NB4 (cell line): ENCODE results near the gene TMEM17.

Experiments used
- CTCF ChIP-seq: IDR thresholded peaks from one replicate; pipeline ENCODE4 v1.5.1; 2012; ENCODE audit warnings: low read depth, low read length
- MAX ChIP-seq: IDR thresholded peaks from 2 replicates; pipeline ENCODE4 v1.6.1; 2011; ENCODE audit warnings: low read depth, low read length
- POLR2A ChIP-seq: IDR thresholded peaks from 2 replicates; pipeline ENCODE4 v1.6.1; 2011; ENCODE audit warnings: mild to moderate bottlenecking; ENCODE audit not compliant: insufficient read length; ENCODE audit errors: extremely low read depth

GRCh38 chr2:62527478-62528210, 21.6 kb upstream of the TMEM17 start:
- TF ChIP-seq POLR2A, result no peak
- no peak for TF ChIP-seq CTCF
- no peak for TF ChIP-seq MAX
